ENCODE measurements around the gene CFAP69.

Gene CFAP69, protein sequence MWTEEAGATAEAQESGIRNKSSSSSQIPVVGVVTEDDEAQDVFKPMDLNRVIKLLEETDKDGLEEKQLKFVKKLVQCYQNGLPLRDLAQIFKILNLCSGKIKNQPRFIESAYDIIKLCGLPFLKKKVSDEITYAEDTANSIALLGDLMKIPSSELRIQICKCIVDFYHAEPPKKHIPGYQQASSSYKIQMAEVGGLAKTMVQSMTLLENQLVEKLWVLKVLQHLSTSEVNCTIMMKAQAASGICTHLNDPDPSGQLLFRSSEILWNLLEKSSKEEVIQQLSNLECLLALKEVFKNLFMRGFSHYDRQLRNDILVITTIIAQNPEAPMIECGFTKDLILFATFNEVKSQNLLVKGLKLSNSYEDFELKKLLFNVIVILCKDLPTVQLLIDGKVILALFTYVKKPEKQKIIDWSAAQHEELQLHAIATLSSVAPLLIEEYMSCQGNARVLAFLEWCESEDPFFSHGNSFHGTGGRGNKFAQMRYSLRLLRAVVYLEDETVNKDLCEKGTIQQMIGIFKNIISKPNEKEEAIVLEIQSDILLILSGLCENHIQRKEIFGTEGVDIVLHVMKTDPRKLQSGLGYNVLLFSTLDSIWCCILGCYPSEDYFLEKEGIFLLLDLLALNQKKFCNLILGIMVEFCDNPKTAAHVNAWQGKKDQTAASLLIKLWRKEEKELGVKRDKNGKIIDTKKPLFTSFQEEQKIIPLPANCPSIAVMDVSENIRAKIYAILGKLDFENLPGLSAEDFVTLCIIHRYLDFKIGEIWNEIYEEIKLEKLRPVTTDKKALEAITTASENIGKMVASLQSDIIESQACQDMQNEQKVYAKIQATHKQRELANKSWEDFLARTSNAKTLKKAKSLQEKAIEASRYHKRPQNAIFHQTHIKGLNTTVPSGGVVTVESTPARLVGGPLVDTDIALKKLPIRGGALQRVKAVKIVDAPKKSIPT

DNA sequence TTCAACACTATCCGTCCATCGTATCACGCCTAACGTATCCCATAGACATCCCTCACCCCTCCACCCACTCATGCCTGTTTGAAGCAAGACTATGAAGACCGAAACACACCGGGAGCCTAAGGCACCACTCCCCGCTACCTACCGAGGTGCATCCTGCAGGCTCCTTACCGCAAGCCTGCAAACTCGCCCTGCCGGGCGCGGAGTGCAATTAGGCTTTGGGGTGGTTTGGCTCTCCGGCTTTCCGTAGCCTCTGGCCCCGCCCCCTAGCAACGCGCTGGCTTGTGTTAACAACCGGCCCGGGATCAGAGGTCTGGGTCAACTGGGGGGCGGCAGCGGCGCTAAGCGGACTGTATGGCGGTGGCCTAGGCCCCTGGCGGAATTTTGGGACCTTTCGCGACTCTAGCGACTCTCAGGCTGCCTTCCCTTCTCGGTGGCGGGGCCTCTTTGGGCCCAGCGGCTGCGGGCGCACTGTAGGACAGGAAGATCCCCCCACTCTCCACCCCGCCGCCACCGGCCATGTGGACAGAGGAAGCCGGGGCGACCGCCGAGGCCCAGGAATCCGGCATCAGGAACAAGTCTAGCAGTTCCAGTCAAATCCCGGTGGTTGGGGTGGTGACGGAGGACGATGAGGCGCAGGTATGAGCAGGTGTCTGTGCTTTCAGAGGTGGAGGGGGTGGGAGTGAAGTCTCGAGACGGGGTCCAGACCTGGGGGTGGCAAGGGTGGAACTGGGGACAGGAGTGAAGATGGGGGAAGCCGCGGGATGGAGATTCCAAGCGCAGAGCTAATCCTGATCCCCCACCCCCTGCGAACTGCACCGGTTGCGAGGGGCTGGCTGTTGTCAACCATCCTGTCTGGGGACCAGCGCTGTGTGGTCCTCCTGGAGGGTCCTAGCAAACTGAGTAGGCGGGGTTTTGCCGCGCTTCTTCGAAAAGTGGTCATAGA, at the start of gene CFAP69:
TSS of gene CFAP69 (plus strand) at position 266 of the 943 bp plus-strand sequence. CDS start at position 517, 251 bp downstream.
- DNase-seq (peak; percentile 92), ATAC-seq (peak; percentile 95)

DNA sequence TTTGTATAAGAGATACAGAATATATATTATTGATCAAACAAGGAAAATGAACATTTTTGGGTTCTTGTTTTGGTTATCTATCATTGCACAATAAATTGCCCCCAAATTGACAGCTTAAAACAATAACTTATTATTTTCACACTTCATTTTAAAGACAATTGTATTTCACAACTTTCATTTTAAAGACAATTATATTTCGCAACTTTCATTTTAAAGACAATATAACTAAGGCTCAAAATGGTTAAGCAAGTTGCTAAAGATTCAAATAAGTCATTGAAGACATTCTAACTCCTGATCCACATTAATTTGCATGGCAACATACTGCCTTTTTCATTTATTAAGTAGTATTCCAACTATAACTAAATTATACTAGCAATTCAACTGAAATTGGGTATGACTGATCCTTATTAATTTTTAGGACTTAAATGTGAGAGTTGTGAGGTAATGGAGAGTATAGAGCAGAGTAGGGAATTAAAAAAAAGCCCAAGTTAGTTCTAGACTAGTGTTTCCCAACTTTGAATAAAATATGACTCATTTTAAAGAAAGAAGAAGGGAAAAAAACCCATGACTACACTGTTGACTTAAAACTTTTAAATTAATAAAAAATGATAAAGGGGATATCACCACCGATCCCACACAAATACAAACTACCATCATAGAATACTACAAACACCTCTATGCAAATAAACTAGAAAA, 43.3 kb upstream of the CFAP69 start:
- DNase-seq = no peak
- ATAC-seq = no peak

DNA sequence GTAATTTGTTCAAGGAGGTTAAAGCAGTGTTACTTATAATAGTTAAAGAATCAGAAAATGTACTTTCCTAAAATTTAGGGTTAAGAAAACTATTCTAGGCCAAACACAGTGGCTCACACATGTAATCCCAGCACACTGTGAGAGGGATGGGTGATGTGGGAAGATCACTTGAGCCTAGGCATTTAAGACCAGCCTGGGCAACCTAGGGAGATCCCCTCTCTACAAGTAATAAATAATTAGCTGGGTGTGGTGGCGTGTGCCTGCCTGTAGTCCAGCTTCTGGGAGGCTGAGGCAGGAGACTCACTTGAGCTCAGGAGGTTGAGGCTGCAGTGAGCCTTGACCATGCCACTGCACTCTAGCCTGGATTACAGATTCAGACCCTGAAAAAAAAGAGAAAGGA, 37.0 kb upstream of the CFAP69 start:
- ATAC-seq = no peak
- DNase-seq = no peak

DNA sequence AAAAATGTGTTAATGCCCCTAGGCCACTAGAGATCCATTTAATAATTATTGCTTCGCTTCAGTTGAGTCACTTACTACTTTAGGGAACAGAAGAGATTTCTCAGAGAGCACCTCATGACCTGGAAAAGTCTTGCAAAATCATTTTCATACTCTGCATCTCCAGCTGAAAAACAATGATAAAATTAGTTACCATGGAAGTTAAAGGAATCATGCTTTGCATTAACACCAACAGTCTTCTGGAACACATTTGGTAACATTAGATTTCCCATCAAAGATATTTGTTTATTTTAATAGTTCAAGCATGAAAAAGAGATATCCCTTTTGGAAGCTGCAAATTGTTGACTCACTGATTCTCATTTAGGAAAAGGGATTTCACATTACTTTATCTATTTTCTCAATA, 35.2 kb upstream of the CFAP69 start:
- DNase-seq = no peak
- ATAC-seq = no peak

DNA sequence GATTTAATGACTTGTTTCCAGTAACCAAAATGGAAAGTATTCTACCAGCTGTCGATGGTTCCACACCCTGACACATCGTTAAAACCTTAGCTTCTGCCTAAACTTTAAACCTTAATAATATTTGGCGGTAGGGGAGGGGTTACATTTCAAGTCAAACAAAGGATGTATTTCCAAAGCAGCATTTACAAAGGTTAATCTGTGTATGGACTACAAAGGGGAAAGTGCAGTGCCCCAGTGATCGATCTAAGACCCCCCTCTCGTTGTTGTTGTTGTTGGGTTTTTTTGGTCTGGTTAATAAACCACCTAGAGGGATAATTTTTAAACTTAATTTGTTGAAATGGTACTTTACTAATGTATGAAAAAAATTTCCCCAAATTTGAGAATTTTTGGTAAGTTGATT, 34.5 kb upstream of the CFAP69 start:
- ATAC-seq = no peak
- no peak for DNase-seq

DNA sequence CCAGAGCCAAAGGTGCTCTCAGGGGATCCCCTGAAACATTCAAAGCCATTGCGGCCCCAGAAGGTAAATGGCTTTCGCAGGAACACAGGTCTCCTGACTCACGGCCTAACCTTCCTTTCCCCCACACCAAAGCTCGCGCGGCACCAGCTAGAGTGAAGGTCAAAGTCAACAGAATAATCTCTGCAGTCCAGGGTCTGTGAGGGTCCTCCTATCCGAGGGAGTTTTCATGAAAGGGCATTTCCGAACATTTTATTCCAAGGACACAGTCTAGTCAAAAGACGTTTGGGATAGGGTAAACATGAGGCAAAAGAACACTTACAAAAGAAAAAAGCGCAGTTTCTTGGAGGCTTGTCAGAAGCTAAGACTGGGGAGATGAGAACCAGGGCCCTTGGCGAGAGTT, 34.0 kb upstream of the CFAP69 start:
- DNase-seq = no peak
- no peak for ATAC-seq

DNA sequence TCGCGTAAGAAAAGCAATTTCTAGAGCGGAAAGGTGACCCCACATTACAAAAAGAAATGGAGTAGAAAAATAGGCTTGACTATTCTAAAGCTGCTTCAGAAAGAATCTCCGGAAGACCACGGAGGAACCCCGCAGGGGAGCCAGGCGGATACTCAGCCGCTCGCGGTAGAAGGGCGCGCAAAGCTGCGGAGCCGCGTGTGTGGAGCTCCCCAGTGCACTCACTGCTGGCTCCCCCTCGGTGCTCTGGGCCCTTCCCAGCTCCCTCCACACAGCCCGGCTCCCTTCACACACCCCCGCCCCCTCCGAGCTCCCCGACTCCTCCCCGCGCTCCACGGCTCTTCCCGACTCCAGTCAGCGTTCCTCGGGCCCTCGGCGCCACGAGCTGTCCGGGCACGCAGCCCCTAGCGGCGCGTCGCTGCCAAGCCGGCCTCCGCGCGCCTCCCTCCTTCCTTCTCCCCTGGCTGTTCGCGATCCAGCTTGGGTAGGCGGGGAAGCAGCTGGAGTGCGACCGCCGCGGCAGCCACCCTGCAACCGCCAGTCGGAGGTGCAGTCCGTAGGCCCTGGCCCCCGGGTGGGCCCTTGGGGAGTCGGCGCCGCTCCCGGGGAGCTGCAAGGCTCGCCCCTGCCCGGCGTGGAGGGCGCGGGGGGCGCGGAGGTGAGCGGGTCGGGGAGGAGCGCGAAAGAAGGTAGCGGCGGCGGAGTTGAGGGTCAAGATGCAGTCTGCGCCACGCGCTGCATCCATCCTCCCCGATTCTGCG, 33.4 kb upstream of the CFAP69 start, which contains the start of gene STEAP2:
TSS of gene STEAP2 (plus strand) at position 350 of the 758 bp plus-strand sequence. CDS start 13,343 bp downstream, outside the sequence.
- peak; percentile 89 for ATAC-seq

DNA sequence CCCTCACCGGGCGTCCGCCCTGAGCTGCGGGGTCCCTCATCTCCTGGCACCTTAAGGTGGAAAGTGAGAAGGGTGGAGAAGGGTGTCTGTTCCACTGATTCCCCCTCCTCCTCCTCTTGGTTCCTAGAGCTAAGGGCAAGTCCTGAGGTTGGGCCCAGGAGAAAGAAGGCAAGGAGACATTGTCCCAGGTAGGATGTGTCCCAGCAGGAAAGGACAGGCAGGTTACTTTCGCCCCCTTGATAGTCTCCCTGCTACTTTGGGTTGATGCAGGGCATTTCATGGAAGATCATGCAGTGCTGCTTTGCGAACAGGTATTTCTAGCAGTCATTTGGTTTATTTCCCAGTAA, 32.9 kb upstream of the CFAP69 start:
- DNase-seq (no peak), ATAC-seq (no peak)

More for the DNA sequence above, 33.4 kb upstream of the CFAP69 start, which contains the start of gene STEAP2:
- DNase-seq = peak; percentile 58

DNA sequence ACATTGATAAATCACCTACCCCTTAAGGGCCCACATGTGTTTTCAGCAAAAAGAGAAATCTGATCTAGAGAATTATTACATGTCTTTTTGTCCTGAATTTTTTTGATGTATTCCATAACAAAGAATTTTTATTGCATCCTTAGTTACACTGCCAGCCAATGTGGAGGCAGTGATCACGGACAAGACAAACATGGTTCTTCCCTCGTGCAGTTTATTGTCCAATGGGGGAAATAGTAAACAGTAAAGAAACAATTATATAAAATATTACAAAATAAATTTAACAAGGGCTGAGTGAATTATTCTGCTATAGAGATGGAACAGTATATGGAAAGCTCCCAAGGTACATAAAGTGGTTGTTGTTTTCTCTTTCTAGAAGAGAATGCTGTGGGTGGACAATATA, 31.5 kb upstream of the CFAP69 start:
- no peak for ATAC-seq
- DNase-seq = no peak

DNA sequence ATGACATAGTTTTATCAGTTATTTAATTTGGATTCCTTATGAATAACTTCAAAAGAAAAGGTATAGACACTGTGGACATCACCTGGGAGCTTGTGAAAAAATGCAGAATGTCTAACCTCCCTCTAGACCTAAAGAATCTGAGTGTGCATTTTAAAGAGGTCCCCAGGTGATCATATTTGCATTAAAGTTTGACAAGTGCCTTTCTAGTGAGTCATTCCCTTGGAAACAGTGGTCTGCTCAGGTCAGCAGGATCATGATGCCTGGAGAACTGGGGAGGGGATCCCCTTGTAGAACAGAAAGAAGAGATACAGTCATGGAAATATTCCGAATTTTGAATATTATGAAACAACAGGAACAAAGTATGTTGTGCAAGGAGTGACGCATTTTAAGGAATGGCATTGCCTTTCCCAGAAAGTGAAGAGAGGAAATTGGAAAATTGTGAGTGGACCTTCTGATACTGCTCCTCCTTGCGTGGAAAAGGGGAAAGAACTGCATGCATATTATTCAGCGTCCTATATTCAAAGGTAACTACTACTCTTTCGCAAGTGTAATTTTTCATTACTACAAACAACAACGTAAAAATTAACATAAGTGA, 28.8 kb upstream of the CFAP69 start:
- no peak for DNase-seq
- ATAC-seq = no peak

DNA sequence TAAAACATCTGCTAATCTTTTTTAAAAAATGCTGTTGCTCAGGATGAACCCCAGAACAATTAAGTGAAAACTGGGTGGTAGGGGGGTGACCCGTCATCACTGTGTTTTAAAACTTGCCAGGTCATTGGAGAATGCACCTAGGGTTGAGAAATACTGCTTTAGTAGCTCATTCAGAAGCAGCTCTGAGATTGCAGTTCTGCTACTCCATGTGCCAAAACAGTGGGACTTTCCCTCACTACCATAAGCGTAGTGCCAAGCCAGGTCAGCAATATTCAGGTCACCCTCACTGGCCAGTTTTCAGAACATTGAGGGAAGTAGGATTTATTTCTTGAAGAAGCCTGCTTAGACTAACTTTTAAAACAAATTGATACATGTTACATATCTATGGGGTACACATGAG, 28.2 kb upstream of the CFAP69 start:
- ATAC-seq (no peak), DNase-seq (no peak)

DNA sequence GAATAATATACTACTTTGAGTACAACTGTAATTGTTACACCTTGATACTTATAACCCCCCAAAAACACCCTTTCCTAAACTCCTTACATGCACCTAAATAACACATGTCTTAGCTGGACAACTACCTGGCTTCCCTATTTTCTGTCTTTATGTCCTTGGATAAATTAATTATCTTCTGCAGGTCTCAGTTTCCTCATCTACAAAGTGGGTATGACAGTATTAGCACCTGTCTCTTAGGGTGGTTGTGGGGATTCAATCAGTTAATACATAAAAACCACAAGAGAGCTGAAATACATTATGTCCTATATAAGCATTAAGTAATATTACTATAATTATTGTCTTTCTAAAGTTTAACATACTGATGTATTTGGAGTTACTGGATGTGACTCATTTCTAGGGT, 22.6 kb upstream of the CFAP69 start:
- ATAC-seq (no peak), DNase-seq (no peak)

DNA sequence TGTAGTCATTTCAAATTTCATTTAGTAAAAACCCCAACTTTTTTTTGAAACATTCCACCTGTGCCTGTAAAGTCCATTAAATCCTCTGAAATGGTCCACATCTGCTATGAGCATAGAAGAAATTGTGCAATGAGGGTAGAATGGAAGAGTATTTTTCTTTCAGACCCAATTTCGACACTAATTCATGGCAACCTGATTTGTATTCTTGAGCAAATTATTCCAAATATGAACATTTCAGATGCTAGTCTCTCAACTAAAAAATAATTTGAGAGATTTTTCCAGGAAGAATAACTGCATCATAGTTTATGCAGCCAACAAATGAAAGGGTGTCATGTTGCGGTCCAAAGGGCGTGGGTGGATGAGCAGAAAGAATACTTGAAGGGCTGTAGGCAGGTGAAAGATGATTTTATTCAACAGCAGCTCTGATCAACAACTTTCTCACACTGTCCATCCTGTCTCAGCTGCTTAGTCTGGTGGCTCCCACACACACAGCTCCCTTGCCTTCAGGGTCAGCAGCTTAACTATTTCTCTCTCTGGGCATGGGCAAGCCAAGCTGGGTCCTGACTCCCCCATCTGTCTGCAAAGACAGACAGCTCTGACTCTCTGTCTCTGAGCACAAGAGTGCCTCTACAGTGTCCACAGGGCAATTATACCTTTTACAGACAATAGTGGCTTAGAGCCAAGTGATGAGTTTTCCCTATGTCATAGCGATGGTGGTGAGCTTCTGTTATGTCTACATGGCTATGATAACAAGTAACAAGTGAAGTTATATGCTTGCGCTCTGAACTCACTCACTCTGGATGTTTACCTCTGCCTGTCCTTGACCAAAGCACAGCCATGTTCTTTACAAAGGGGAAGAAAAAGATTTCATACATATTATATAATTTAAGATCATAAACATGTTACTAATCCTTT, 21.9 kb upstream of the CFAP69 start:
- no peak for ATAC-seq

DNA sequence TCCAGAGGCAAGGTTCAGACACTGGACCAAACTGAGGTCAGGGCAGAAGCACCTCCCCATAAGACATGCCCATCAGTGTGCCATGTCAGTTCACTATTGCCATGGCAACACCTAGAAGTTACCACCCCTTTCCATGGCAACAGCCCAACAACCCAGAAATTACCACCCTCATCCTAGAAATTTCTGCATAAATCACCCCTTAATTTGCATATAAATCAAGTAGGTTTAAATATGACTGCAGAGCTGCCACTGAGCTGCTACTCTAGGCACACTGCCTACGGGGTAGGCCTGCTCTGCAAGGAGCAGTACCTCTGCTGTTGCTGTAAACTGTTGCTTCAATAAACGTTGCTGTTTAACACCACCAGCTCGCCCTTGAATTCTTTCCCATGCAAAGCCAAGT, 20.8 kb upstream of the CFAP69 start:
- no peak for DNase-seq
- no peak for ATAC-seq

More for the DNA sequence above, 21.9 kb upstream of the CFAP69 start:
- no peak for DNase-seq

DNA sequence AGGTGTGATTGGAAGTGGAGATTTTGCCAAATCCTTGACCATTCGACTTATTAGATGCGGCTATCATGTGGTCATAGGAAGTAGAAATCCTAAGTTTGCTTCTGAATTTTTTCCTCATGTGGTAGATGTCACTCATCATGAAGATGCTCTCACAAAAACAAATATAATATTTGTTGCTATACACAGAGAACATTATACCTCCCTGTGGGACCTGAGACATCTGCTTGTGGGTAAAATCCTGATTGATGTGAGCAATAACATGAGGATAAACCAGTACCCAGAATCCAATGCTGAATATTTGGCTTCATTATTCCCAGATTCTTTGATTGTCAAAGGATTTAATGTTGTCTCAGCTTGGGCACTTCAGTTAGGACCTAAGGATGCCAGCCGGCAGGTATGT, 19.8 kb upstream of the CFAP69 start:
- ATAC-seq (no peak), DNase-seq (no peak)

DNA sequence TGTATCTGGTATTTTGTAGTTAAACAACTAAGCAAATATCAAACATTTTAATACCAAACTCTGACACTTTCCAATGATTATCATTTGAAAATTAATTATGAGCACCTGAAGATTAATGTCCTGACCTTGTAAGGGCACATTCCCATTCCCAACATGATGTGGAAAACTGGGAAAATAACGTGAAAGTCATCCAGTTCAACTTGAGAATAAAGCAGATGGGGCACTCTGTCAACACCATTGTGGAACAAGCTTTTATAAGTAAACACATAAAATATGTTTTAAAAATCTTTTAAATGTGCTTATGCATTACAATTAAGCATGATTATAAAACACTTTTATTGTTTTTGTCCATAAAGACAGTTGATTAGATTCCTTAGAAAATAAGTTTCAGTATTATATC, 19.4 kb upstream of the CFAP69 start:
- DNase-seq (no peak), ATAC-seq (no peak)

DNA sequence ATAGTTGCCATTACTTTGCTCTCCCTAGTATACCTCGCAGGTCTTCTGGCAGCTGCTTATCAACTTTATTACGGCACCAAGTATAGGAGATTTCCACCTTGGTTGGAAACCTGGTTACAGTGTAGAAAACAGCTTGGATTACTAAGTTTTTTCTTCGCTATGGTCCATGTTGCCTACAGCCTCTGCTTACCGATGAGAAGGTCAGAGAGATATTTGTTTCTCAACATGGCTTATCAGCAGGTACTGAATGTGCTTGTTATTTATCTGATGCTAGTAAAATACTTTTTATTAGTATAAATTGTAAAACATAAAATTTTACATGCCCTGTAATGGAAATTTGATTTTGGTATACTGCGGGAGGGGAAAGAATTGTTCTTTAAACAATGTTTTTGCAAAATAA, 17.7 kb upstream of the CFAP69 start:
- DNase-seq (no peak), ATAC-seq (no peak)

DNA sequence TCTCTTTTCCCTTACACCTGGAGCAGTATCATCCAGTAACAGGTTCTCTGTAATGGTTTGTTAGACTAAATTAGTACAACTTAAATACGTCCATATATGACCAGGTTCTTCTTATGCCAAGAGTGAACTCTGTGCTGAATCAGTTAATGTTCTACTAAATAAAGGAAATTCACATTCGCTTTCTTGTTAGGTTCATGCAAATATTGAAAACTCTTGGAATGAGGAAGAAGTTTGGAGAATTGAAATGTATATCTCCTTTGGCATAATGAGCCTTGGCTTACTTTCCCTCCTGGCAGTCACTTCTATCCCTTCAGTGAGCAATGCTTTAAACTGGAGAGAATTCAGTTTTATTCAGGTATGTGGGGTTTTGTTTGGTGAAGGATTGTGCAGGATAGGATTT, 15.3 kb upstream of the CFAP69 start:
- DNase-seq = no peak
- no peak for ATAC-seq

DNA sequence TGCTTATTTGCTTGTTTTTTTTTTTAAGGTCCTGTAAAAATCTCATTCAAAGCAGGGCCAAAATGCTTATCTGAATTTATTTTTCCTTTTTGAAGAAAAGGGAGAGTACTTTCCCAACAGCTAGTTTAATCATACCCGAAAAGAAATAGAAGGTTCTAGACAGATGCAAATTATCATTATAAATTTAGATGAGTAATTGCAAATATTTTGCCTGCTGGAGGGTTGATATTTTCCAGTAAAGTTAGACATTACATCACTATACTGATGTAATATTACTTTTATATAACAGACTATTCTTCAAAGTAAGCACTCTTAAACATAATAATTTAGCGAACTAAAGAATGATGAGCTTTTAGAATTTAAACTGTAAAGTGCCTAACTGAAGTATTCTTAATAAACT, 14.1 kb upstream of the CFAP69 start:
- ATAC-seq (no peak), DNase-seq (no peak)
